Measurements from ENCODE around the gene PTPRN2. TPM values are rescaled to one million over a fixed set of nuclear protein-coding genes. Genes with fewer than 3 reads are reported as not detected.
A peak's percentile ranks its signal among the peaks of the same experiment; 100 is the strongest.

Gene PTPRN2
- total and polyA plus RNA-seq, 2 of the 8 experiments (the other 6 are each of a cell fraction or from before 2014, with no cell fraction given) = 2.6 to 4.5 TPM

GRCh38 chr7:157972914-157973313 is 614.7 kb downstream of the PTPRN2 start:
- no peak overlapping the region for H2BK20ac ChIP-seq (ENCODE audit: low read length)
- H3K27ac ChIP-seq (ENCODE audit: low read depth, low read length) = no peak overlapping the region
- H3K79me1 ChIP-seq (ENCODE audit: low read depth, low read length) = no peaks in the 10 kb centered on the region
- no peak overlapping the region for H2BK5ac ChIP-seq (ENCODE audit: low read depth, low read length)
- no peaks in the 10 kb centered on the region for H3K36me3 ChIP-seq (ENCODE audit: control insufficient read depth in 2 of 4, insufficient read depth in 4 of 4, low read length in 3 of 4)
- H3K23me2 ChIP-seq (ENCODE audit: low read depth, low read length) = peaks cover 2% of the 10 kb centered on the region
- H3K4me3 ChIP-seq (ENCODE audit: extremely low read depth in 1 of 4, insufficient read depth in 2 of 4, low read depth in 3 of 4, low read length in 4 of 4) = no peak overlapping the region
- H3K27me3 ChIP-seq (replicated peaks in 1 of 4; ENCODE audit: control insufficient read depth in 3 of 4, extremely low read depth in 1 of 4, insufficient read depth in 3 of 4, low read length in 3 of 4) = no peaks in the 10 kb centered on the region
- H4K20me1 ChIP-seq (replicated peaks in 1 of 2; ENCODE audit: control insufficient read depth in 1 of 2, insufficient read depth in 2 of 2, low read length in 2 of 2) = no peaks in the 10 kb centered on the region
- H3K4me2 ChIP-seq (ENCODE audit: insufficient read depth in 1 of 2, low read depth in 2 of 2, low read length in 2 of 2) = no peak overlapping the region
- H3K4me1 ChIP-seq (replicated peaks in 1 of 4; ENCODE audit: control insufficient read depth in 3 of 4, insufficient read depth in 4 of 4, low read length in 3 of 4) = no peaks in the 10 kb centered on the region
- FAIRE-seq (no peak), DNase-seq (ENCODE audit: low read depth in 1 of 2, low spot score in 2 of 2) (no peak)
- CTCF ChIA-PET (ENCODE audit: partially characterized antibody) = no interaction called here
- POLR2A ChIA-PET (ENCODE audit: partially characterized antibody) = no interaction called here
- no peak overlapping the region for H2BK12ac ChIP-seq (ENCODE audit: low read depth, low read length)
- H4K8ac ChIP-seq (ENCODE audit: extremely low read depth, insufficient read depth, low read length) = no peak overlapping the region
- no peak overlapping the region for H2AFZ ChIP-seq (ENCODE audit: low read length)
- no peak overlapping the region for H2BK120ac ChIP-seq (replicated peaks; ENCODE audit: low read depth, low read length)
- H3K9ac ChIP-seq (replicated peaks in 1 of 4; ENCODE audit: extremely low read depth in 1 of 4, low read depth in 3 of 4, low read length in 3 of 4) = no peak overlapping the region
- 0 out of 2 replicates have a peak overlapping the region, but pooled peaks have one; percentile 24 for H2AK5ac ChIP-seq (ENCODE audit: low read depth, low read length)
- no peak overlapping the region for H4K5ac ChIP-seq (ENCODE audit: insufficient read length, low read depth, low read length)
- no peak overlapping the region for H3K4ac ChIP-seq (replicated peaks; ENCODE audit: insufficient read length, low read depth, low read length)
- WGBS, 2 experiments (ENCODE audit: extremely low coverage in 1 of 2, insufficient coverage in 1 of 2, insufficient read length in 1 of 2, insufficient replicate concordance in 2 of 2, low coverage in 1 of 2, low lambda C conversion rate in 2 of 2, missing lambda C conversion rate in 1 of 2) = 86% methylated on average over 5 of the region's 5 CpGs; no CpG with 5 or more reads in 1 of the 2 experiments
- H4K91ac ChIP-seq (replicated peaks; ENCODE audit: insufficient read length, low read length) = no peak overlapping the region
- H3K18ac ChIP-seq (ENCODE audit: extremely low read depth, low read length) = no peak overlapping the region
- no peak overlapping the region for H3K14ac ChIP-seq (ENCODE audit: insufficient read length)
- H3K56ac ChIP-seq (replicated peaks; ENCODE audit: insufficient read length, low read depth, low read length) = no peak overlapping the region
- H3K23ac ChIP-seq (ENCODE audit: insufficient read length) = no peak overlapping the region
- peaks cover 56 to 60% of the 10 kb centered on the region in 2 experiments for H3K9me3 ChIP-seq (ENCODE audit: insufficient read depth in 2 of 2, low read depth in 1 of 2, low read length in 1 of 2)
- H3K79me2 ChIP-seq (ENCODE audit: control insufficient read depth in 1 of 2, insufficient read depth in 2 of 2, low read length in 2 of 2) = no peaks in the 10 kb centered on the region
- no peak overlapping the region for H2BK15ac ChIP-seq (ENCODE audit: low read length)
- no peak for TF ChIP-seq HDAC2 (IDR thresholded peaks at IDR 0.05; ENCODE audit: borderline replicate concordance in 1 of 2, low read depth in 2 of 2, low read length in 2 of 2)
- TF ChIP-seq BCL11A (IDR thresholded peaks at IDR 0.05; ENCODE audit: low read depth in 2 of 2, low read length in 2 of 2) = no peak

Data from H1 (cell line).